ENCODE measurements around the gene RYR3. TPM values are rescaled to one million over a fixed set of nuclear protein-coding genes. Genes with fewer than 3 reads are reported as not detected.

RYR3 gene
- total RNA-seq, 1 experiment from 2014 or later, result not detected

GRCh38 chr15:33375236-33375635 lies 64.5 kb downstream of the RYR3 start:
- no TSS peak for BruUV-seq (replicated peaks)
- H3K27me3 ChIP-seq (ENCODE audit: low read length), result peaks cover 72% of the 10 kb centered on the region
- H3K27ac ChIP-seq (ENCODE audit: low read length), result no peak overlapping the region
- no peak overlapping the region for H3K9ac ChIP-seq (ENCODE audit: low read length)
- DNase-seq, result no peak
- no peak for ATAC-seq
- ChIA-PET CTCF (no interaction called here), POLR2A (ENCODE audit: unreplicated experiment) (no interaction called here)
- no peak overlapping the region for H2AFZ ChIP-seq (ENCODE audit: low read length)
- H3K9me3 ChIP-seq (ENCODE audit: low read length), result no peaks in the 10 kb centered on the region
- no peaks in the 10 kb centered on the region for H4K20me1 ChIP-seq (ENCODE audit: low read length)
- intact Hi-C loops (cut with micrococcal nuclease), result no loop called here
- no peaks in the 10 kb centered on the region for H3K36me3 ChIP-seq (ENCODE audit: low read depth, low read length)
- no peak overlapping the region for H3K4me3 ChIP-seq (ENCODE audit: low read length)
- no peaks in the 10 kb centered on the region for H3K9me2 ChIP-seq (replicated peaks; ENCODE audit: low read length)
- no peaks in the 10 kb centered on the region for H3K4me1 ChIP-seq (ENCODE audit: insufficient read depth, low read length)
- H3F3A ChIP-seq (ENCODE audit: low read length, unreplicated experiment), result no peaks in the 10 kb centered on the region
- no peak for TF ChIP-seq CTCF (conservative IDR thresholded peaks at IDR 0.05; ENCODE audit: low read depth, low read length)
- TF ChIP-seq EZH2 (IDR thresholded peaks at IDR 0.05; ENCODE audit: low read length, unreplicated experiment), result no peak
- TF ChIP-seq EZH2phosphoT487 (IDR thresholded peaks at IDR 0.05; ENCODE audit: borderline replicate concordance, low read length), result no peak
- H3K79me2 ChIP-seq (ENCODE audit: low read length), result no peaks in the 10 kb centered on the region
- no peak overlapping the region for H3K4me2 ChIP-seq (ENCODE audit: low read length)

- BruUV-seq (replicated peaks), result no TSS peak
- Histone ChIP-seq H3F3A (ENCODE audit: low read length, unreplicated experiment) (no peaks in the 10 kb centered on the region), H3K27me3 (ENCODE audit: low read length) (peaks cover 72% of the 10 kb centered on the region), H3K4me3 (ENCODE audit: low read length) (no peak overlapping the region), H3K9me2 (replicated peaks; ENCODE audit: low read length) (no peaks in the 10 kb centered on the region), H4K20me1 (ENCODE audit: low read length) (no peaks in the 10 kb centered on the region), H3K4me2 (ENCODE audit: low read length) (no peak overlapping the region), H3K27ac (ENCODE audit: low read length) (no peak overlapping the region), H3K9me3 (ENCODE audit: low read length) (no peaks in the 10 kb centered on the region), H3K36me3 (ENCODE audit: low read depth, low read length) (no peaks in the 10 kb centered on the region), H2AFZ (ENCODE audit: low read length) (no peak overlapping the region), H3K9ac (ENCODE audit: low read length) (no peak overlapping the region), H3K4me1 (ENCODE audit: insufficient read depth, low read length) (no peaks in the 10 kb centered on the region), H3K79me2 (ENCODE audit: low read length) (no peaks in the 10 kb centered on the region)
- CTCF ChIA-PET, result no interaction called here
- ATAC-seq (no peak), DNase-seq (no peak)
- TF ChIP-seq EZH2 (IDR thresholded peaks at IDR 0.05; ENCODE audit: low read length, unreplicated experiment) (no peak), CTCF (conservative IDR thresholded peaks at IDR 0.05; ENCODE audit: low read depth, low read length) (no peak), EZH2phosphoT487 (IDR thresholded peaks at IDR 0.05; ENCODE audit: borderline replicate concordance, low read length) (no peak)
- POLR2A ChIA-PET (ENCODE audit: unreplicated experiment), result no interaction called here
- intact Hi-C loops (cut with micrococcal nuclease), result no loop called here
Measured at GRCh38 chr15:33377204-33377603, 66.4 kb downstream of the RYR3 start.

- Histone ChIP-seq H3K4me2 (ENCODE audit: low read length) (no peak overlapping the region), H3K4me1 (ENCODE audit: insufficient read depth, low read length) (no peaks in the 10 kb centered on the region), H3F3A (ENCODE audit: low read length, unreplicated experiment) (no peaks in the 10 kb centered on the region), H3K4me3 (ENCODE audit: low read length) (no peak overlapping the region), H3K36me3 (ENCODE audit: low read depth, low read length) (no peaks in the 10 kb centered on the region), H3K79me2 (ENCODE audit: low read length) (no peaks in the 10 kb centered on the region), H2AFZ (ENCODE audit: low read length) (no peak overlapping the region), H3K27ac (ENCODE audit: low read length) (no peak overlapping the region), H3K9me2 (replicated peaks; ENCODE audit: low read length) (no peaks in the 10 kb centered on the region), H3K9me3 (ENCODE audit: low read length) (no peaks in the 10 kb centered on the region), H3K9ac (ENCODE audit: low read length) (no peak overlapping the region), H4K20me1 (ENCODE audit: low read length) (no peaks in the 10 kb centered on the region), H3K27me3 (ENCODE audit: low read length) (peaks cover 68% of the 10 kb centered on the region)
- DNase-seq (no peak), ATAC-seq (no peak)
- BruUV-seq (replicated peaks), result no TSS peak
- TF ChIP-seq EZH2 (IDR thresholded peaks at IDR 0.05; ENCODE audit: low read length, unreplicated experiment) (no peak), CTCF (conservative IDR thresholded peaks at IDR 0.05; ENCODE audit: low read depth, low read length) (no peak), EZH2phosphoT487 (IDR thresholded peaks at IDR 0.05; ENCODE audit: borderline replicate concordance, low read length) (no peak)
- ChIA-PET POLR2A (ENCODE audit: unreplicated experiment) (no interaction called here), CTCF (no interaction called here)
- intact Hi-C loops (cut with micrococcal nuclease), result no loop called here
Measured at GRCh38 chr15:33378866-33379480, 68.2 kb downstream of the RYR3 start.
